Calu3 (cell line): ENCODE data around the gene RNF144A. TPM values are rescaled to one million over a fixed set of nuclear protein-coding genes. Genes with fewer than 3 reads are reported as not detected.

ENCODE experiments used
- BruUV-seq: library from RNA; stranded (reverse); fragments of 400-500 nt; replicated peaks from 2 replicates; lab custom pipeline; 2021; lab: Mats Ljungman, UMichigan
- CTCF ChIA-PET: fragments of 300-600 bp; sonication (Branson Sonifier 250); formaldehyde crosslinking; loops from one replicate; lab custom pipeline; 2022; ENCODE audit warnings: antibody characterized with exemption; lab: Charles Lee
- DNase-seq: peaks from one replicate; pipeline ENCODE4 v3.0.0; 2022
- H3K27ac Mint-ChIP-seq: one replicate; pipeline ENCODE4 v1.8.0; 2022; ENCODE audit warnings: mixed read lengths; ENCODE audit not compliant: unreplicated experiment
- H3K27me3 Mint-ChIP-seq: one replicate; pipeline ENCODE4 v1.8.0; 2022; ENCODE audit warnings: mixed read lengths; ENCODE audit not compliant: unreplicated experiment
- H3K36me3 Mint-ChIP-seq: one replicate; pipeline ENCODE4 v1.8.0; 2022; ENCODE audit warnings: mild to moderate bottlenecking, moderate library complexity, mixed read lengths; ENCODE audit not compliant: insufficient read depth, unreplicated experiment
- H3K4me1 Mint-ChIP-seq: one replicate; pipeline ENCODE4 v1.8.0; 2022; ENCODE audit warnings: mild to moderate bottlenecking, low read depth, mixed read lengths; ENCODE audit not compliant: unreplicated experiment
- H3K4me3 Mint-ChIP-seq: one replicate; pipeline ENCODE4 v1.8.0; 2022; ENCODE audit warnings: mild to moderate bottlenecking, low read depth, moderate library complexity, mixed read lengths; ENCODE audit not compliant: unreplicated experiment
- H3K9me3 Mint-ChIP-seq: one replicate; pipeline ENCODE4 v1.8.0; 2022; ENCODE audit warnings: low read depth, mixed read lengths; ENCODE audit not compliant: unreplicated experiment
- intact Hi-C: fragments of 100-400 bp; cut with micrococcal nuclease; formaldehyde crosslinking; loops from one replicate; pipeline ENCODE4 v1.10.0; 2022; ENCODE audit not compliant: unreplicated experiment
- total RNA-seq: library from RNA; stranded (reverse); gene quantifications from 2 replicates; pipeline ENCODE4 v1.2.3, GENCODE V29; 2022
- TF ChIP-seq, protein P1 (sequence below): fragments of 200-600 bp; IDR thresholded peaks from one replicate; pipeline ENCODE4 v1.8.0; 2022; ENCODE audit warnings: antibody characterized with exemption; ENCODE audit not compliant: unreplicated experiment

RNF144A gene
- total RNA-seq, 1 experiment from 2014 or later, result 13.7 TPM

DNA sequence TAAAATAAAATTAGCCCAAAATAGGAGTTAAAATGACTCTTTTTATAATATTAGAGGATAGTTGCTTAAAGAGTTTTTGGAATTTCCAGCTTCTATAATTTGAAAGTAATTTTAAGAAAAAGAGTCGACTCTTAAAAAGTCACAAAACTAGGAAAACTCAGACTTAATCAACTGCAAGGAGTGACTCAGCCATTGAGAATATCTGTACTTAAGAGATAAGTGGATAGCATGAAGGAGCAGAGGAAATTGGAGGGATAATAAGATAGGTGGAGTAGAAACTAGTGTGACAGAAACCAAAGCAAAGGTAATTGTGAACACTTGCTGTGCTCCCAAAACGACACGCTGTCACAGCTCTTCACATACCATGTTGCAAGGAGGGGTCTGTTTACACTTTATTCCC lies 31.2 kb upstream of the RNF144A start:
- no peak overlapping the region for H3K27ac Mint-ChIP-seq
- no peaks in the 10 kb centered on the region for H3K36me3 Mint-ChIP-seq
- peaks cover 1% of the 10 kb centered on the region for H3K9me3 Mint-ChIP-seq
- no peak overlapping the region for H3K4me3 Mint-ChIP-seq
- BruUV-seq, result no TSS peak
- no peaks in the 10 kb centered on the region for H3K4me1 Mint-ChIP-seq
- H3K27me3 Mint-ChIP-seq, result peaks cover 15% of the 10 kb centered on the region
- CTCF ChIA-PET, result no interaction called here
- no peak for DNase-seq
- intact Hi-C loops, result no loop called here
- TF ChIP-seq, protein P1, sequence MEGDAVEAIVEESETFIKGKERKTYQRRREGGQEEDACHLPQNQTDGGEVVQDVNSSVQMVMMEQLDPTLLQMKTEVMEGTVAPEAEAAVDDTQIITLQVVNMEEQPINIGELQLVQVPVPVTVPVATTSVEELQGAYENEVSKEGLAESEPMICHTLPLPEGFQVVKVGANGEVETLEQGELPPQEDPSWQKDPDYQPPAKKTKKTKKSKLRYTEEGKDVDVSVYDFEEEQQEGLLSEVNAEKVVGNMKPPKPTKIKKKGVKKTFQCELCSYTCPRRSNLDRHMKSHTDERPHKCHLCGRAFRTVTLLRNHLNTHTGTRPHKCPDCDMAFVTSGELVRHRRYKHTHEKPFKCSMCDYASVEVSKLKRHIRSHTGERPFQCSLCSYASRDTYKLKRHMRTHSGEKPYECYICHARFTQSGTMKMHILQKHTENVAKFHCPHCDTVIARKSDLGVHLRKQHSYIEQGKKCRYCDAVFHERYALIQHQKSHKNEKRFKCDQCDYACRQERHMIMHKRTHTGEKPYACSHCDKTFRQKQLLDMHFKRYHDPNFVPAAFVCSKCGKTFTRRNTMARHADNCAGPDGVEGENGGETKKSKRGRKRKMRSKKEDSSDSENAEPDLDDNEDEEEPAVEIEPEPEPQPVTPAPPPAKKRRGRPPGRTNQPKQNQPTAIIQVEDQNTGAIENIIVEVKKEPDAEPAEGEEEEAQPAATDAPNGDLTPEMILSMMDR, result no peak

DNA sequence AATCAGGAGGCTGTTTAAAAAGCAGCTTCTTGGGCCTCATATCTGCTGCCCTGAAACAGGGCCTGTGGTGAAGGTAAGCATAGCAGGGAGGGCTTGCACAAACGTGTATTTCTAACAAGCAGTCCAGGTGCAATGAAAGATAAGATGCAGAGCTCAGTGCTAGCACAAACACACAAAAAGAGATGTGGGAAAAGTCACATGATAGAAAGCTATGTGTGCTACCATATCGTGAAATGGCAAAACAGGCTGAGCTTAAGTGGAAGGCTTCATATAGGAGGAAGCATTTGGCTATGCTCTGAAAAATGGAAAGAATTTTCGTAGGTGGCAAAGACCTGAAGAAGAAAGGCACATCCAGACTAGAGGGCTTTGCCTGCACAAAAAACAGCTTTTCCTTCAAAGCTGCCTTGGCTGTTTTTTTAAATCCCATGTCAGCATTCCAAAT lies 29.4 kb upstream of the RNF144A start:
- intact Hi-C loops, result no loop called here
- H3K36me3 Mint-ChIP-seq, result no peaks in the 10 kb centered on the region
- H3K4me3 Mint-ChIP-seq, result no peak overlapping the region
- H3K27me3 Mint-ChIP-seq, result peaks cover 15% of the 10 kb centered on the region
- no TSS peak for BruUV-seq
- no peak for DNase-seq
- CTCF ChIA-PET, result interaction anchor here (0.9 kb wide), 1 partner anchor 9 kb away, joined by 3 read pairs; no protein-coding TSS in a partner anchor
- no peaks in the 10 kb centered on the region for H3K4me1 Mint-ChIP-seq
- H3K9me3 Mint-ChIP-seq, result no peaks in the 10 kb centered on the region
- TF ChIP-seq, protein P1, result no peak
- no peak overlapping the region for H3K27ac Mint-ChIP-seq

DNA sequence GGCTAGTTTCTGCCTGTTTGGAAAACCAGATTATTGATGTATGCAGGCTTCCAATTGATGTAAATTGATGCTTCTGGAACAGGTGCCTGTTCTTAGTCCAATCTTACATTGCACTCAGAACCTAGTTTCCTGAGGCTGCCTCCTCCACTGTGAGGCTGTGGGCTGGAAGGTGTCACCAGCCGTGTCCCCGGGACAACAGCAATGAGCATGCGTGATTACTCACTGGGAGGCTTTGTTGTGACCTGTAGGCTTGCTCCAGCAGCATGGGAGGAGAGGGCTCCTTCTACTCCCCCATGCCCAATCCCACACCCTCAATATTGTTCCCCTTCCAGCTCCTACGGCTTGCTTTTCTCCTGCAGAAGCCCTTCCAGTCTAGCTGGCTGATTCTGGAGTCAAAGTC lies 28.5 kb upstream of the RNF144A start:
- H3K36me3 Mint-ChIP-seq, result no peaks in the 10 kb centered on the region
- DNase-seq, result no peak
- H3K9me3 Mint-ChIP-seq, result no peaks in the 10 kb centered on the region
- TF ChIP-seq, protein P1, result no peak
- BruUV-seq, result no TSS peak
- H3K4me3 Mint-ChIP-seq, result no peak overlapping the region
- CTCF ChIA-PET, result no interaction called here
- peaks cover 12% of the 10 kb centered on the region for H3K27me3 Mint-ChIP-seq
- no peak overlapping the region for H3K27ac Mint-ChIP-seq
- no peaks in the 10 kb centered on the region for H3K4me1 Mint-ChIP-seq
- intact Hi-C loops, result no loop called here

DNA sequence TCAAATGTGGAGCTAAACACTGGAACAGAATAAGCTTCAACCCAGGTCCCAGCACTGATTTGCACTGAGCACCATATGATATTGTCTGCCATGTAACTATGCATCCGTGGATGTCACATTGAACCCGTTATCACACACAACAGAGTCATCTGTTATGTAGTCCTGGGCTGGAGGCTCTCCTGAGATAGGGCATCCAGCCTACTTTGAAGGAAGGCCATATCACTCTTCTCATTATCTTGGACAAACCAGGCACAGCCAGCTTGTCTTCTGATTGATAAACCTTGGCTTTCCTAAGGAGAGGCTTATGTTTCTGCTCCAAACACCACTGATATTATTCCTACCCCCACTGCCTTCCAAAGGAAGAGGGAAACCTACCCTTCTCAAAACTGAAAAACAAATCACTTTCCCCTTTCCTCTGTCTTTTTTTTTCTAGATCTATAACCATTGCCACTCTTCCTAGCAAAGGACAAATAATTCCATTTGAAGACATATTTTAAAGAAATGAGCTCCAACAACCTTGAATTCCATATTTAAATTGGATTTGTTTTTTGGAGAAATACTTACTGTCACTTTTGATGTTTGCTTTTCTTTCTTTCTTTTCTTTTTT lies 23.2 kb upstream of the RNF144A start:
- Mint-ChIP-seq H3K4me3 (no peak overlapping the region), H3K27me3 (no peaks in the 10 kb centered on the region), H3K27ac (no peak overlapping the region), H3K9me3 (no peaks in the 10 kb centered on the region), H3K4me1 (no peaks in the 10 kb centered on the region), H3K36me3 (no peaks in the 10 kb centered on the region)
- intact Hi-C loops, result no loop called here
- DNase-seq, result no peak
- CTCF ChIA-PET, result no interaction called here
- BruUV-seq, result no TSS peak
- TF ChIP-seq, protein P1, result no peak
